ENCODE measurements around the gene ZNF526. TPM values are rescaled to one million over a fixed set of nuclear protein-coding genes. Genes with fewer than 3 reads are reported as not detected.

ZNF526 gene
- total RNA-seq, 2 donors from 2014 or later = 15.7 to 16.0 TPM

DNA sequence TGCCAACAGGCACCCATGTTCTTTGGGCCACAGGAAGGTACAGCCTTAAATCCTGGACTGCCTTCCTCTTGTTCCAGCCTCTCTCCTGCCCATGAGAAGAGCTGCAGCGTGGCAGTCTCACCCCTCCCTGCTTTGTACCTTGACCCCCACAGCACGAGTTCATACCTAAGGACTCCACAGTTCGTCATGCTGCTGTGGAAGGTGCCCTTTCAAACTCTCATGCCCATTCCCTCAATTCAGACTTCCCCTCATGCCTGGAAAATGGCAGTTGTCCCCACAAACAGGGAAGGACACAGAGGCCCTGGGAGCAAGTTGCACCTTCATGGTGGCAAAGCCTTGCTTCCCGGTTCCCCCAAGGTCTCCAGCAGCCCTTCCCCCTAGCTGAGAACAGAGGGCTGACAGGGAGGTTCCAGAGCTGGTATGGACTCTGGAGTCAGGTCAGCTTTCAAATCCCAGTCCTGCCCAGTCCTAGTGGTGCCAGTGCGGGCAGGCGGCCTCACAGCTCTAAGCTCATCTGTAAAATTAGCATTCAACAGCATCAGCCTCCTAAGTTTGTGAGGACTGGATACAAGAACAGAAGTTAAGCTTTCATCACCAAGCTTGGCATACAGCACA is 13.7 kb downstream of the ZNF526 start:
- Mint-ChIP-seq H3K27ac (no peak overlapping the region), H3K4me1 (peaks cover 6% of the 10 kb centered on the region), H3K27me3 (ENCODE audit: insufficient read depth) (no peaks in the 10 kb centered on the region), H3K9me3 (no peaks in the 10 kb centered on the region), H3K4me3 (no peak overlapping the region), H3K36me3 (ENCODE audit: low read depth) (peaks cover 67% of the 10 kb centered on the region)
- DNase-seq = no peak
- H3K27ac ChIP-seq (ENCODE audit: low read depth, low read length) = no peak overlapping the region
- H3K4me1 ChIP-seq (ENCODE audit: control insufficient read depth, insufficient read depth, low read length) = peaks cover 3% of the 10 kb centered on the region
- H3K36me3 ChIP-seq (ENCODE audit: control insufficient read depth, insufficient read depth, low read length) = peaks cover 82% of the 10 kb centered on the region
- H3K9ac ChIP-seq (ENCODE audit: extremely low read depth, low read length, poor library complexity, severe bottlenecking) = no peak overlapping the region
- H3K27me3 ChIP-seq (ENCODE audit: control insufficient read depth, insufficient read depth, low read length, poor library complexity, severe bottlenecking) = no peaks in the 10 kb centered on the region
- TF ChIP-seq, protein P1, sequence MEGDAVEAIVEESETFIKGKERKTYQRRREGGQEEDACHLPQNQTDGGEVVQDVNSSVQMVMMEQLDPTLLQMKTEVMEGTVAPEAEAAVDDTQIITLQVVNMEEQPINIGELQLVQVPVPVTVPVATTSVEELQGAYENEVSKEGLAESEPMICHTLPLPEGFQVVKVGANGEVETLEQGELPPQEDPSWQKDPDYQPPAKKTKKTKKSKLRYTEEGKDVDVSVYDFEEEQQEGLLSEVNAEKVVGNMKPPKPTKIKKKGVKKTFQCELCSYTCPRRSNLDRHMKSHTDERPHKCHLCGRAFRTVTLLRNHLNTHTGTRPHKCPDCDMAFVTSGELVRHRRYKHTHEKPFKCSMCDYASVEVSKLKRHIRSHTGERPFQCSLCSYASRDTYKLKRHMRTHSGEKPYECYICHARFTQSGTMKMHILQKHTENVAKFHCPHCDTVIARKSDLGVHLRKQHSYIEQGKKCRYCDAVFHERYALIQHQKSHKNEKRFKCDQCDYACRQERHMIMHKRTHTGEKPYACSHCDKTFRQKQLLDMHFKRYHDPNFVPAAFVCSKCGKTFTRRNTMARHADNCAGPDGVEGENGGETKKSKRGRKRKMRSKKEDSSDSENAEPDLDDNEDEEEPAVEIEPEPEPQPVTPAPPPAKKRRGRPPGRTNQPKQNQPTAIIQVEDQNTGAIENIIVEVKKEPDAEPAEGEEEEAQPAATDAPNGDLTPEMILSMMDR (conservative IDR thresholded peaks at IDR 0.05) = no peak
- no peak overlapping the region for H3K4me3 ChIP-seq (ENCODE audit: low read length)
- 94 to 96% methylated on average over 5 to 6 of the region's 6 CpGs for WGBS, 2 experiments (ENCODE audit: insufficient coverage in 1 of 2, insufficient read length in 1 of 2)
- no peaks in the 10 kb centered on the region for H3K9me3 ChIP-seq (ENCODE audit: control insufficient read depth, low read length)

GRCh38 chr19:42234364-42234763 is 14.3 kb downstream of the ZNF526 start:
- no peak overlapping the region for H3K27ac Mint-ChIP-seq
- H3K4me3 Mint-ChIP-seq = no peak overlapping the region
- peaks cover 82% of the 10 kb centered on the region for H3K36me3 ChIP-seq (ENCODE audit: control insufficient read depth, insufficient read depth, low read length)
- peaks cover 73% of the 10 kb centered on the region for H3K36me3 Mint-ChIP-seq (ENCODE audit: low read depth)
- peaks cover 3% of the 10 kb centered on the region for H3K4me1 ChIP-seq (ENCODE audit: control insufficient read depth, insufficient read depth, low read length)
- no peaks in the 10 kb centered on the region for H3K27me3 ChIP-seq (ENCODE audit: control insufficient read depth, insufficient read depth, low read length, poor library complexity, severe bottlenecking)
- no peaks in the 10 kb centered on the region for H3K27me3 Mint-ChIP-seq (ENCODE audit: insufficient read depth)
- no peak overlapping the region for H3K27ac ChIP-seq (ENCODE audit: low read depth, low read length)
- peaks cover 6% of the 10 kb centered on the region for H3K4me1 Mint-ChIP-seq
- TF ChIP-seq, protein P1 (conservative IDR thresholded peaks at IDR 0.05) = no peak
- no peak overlapping the region for H3K9ac ChIP-seq (ENCODE audit: extremely low read depth, low read length, poor library complexity, severe bottlenecking)
- H3K9me3 Mint-ChIP-seq = no peaks in the 10 kb centered on the region
- H3K9me3 ChIP-seq (ENCODE audit: control insufficient read depth, low read length) = no peaks in the 10 kb centered on the region
- H3K4me3 ChIP-seq (ENCODE audit: low read length) = no peak overlapping the region
- no peak for DNase-seq
- WGBS, 2 experiments (ENCODE audit: insufficient coverage in 1 of 2, insufficient read length in 1 of 2) = 87 to 92% methylated on average over 3 to 11 of the region's 11 CpGs

GRCh38 chr19:42235181-42235580 is 15.1 kb downstream of the ZNF526 start:
- H3K4me1 Mint-ChIP-seq = no peaks in the 10 kb centered on the region
- H3K9me3 ChIP-seq (ENCODE audit: control insufficient read depth, low read length) = no peaks in the 10 kb centered on the region
- H3K27ac Mint-ChIP-seq = no peak overlapping the region
- peaks cover 75% of the 10 kb centered on the region for H3K36me3 Mint-ChIP-seq (ENCODE audit: low read depth)
- H3K4me3 ChIP-seq (ENCODE audit: low read length) = no peak overlapping the region
- H3K4me1 ChIP-seq (ENCODE audit: control insufficient read depth, insufficient read depth, low read length) = no peaks in the 10 kb centered on the region
- no peak overlapping the region for H3K27ac ChIP-seq (ENCODE audit: low read depth, low read length)
- H3K9ac ChIP-seq (ENCODE audit: extremely low read depth, low read length, poor library complexity, severe bottlenecking) = no peak overlapping the region
- no peaks in the 10 kb centered on the region for H3K9me3 Mint-ChIP-seq
- H3K36me3 ChIP-seq (ENCODE audit: control insufficient read depth, insufficient read depth, low read length) = peaks cover 82% of the 10 kb centered on the region
- no peak overlapping the region for H3K4me3 Mint-ChIP-seq
- TF ChIP-seq, protein P1 (conservative IDR thresholded peaks at IDR 0.05) = no peak
- no peak for DNase-seq
- no peaks in the 10 kb centered on the region for H3K27me3 Mint-ChIP-seq (ENCODE audit: insufficient read depth)
- no peaks in the 10 kb centered on the region for H3K27me3 ChIP-seq (ENCODE audit: control insufficient read depth, insufficient read depth, low read length, poor library complexity, severe bottlenecking)
- 88 to 95% methylated on average over 4 to 5 of the region's 5 CpGs for WGBS, 2 experiments (ENCODE audit: insufficient coverage in 1 of 2, insufficient read length in 1 of 2)
